GM12874 (cell line): ENCODE measurements around the gene WIPF1.
A peak's percentile ranks its signal among the peaks of the same experiment; 100 is the strongest.

Source experiments
- TF ChIP-seq, protein P1 (sequence below): IDR thresholded peaks from 2 replicates; pipeline ENCODE4 v1.5.1; 2011; ENCODE audit warnings: low read depth, mild to moderate bottlenecking, control low read depth, low read length, moderate library complexity; ENCODE audit not compliant: insufficient read depth

Gene WIPF1

DNA sequence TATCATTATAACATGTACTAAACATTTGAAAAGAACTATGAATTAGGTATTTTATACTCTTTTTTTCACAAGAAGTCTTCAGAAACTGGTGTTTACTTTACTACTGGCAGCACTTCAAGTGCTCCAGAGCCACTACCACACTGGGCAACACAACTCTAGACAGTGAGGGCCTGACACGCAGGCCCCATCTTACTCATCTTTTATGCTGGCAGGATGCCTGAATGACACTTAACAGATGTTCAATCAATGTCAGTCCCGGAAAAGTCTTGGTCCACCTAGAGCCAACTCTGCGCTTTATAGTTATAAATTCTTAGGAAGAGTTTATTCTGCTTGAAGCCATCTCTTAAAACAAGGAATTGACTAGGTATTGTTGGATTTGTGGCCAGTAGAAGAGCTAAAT is 8.7 kb upstream of the WIPF1 start:
- TF ChIP-seq, protein P1, sequence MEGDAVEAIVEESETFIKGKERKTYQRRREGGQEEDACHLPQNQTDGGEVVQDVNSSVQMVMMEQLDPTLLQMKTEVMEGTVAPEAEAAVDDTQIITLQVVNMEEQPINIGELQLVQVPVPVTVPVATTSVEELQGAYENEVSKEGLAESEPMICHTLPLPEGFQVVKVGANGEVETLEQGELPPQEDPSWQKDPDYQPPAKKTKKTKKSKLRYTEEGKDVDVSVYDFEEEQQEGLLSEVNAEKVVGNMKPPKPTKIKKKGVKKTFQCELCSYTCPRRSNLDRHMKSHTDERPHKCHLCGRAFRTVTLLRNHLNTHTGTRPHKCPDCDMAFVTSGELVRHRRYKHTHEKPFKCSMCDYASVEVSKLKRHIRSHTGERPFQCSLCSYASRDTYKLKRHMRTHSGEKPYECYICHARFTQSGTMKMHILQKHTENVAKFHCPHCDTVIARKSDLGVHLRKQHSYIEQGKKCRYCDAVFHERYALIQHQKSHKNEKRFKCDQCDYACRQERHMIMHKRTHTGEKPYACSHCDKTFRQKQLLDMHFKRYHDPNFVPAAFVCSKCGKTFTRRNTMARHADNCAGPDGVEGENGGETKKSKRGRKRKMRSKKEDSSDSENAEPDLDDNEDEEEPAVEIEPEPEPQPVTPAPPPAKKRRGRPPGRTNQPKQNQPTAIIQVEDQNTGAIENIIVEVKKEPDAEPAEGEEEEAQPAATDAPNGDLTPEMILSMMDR, result no peak

DNA sequence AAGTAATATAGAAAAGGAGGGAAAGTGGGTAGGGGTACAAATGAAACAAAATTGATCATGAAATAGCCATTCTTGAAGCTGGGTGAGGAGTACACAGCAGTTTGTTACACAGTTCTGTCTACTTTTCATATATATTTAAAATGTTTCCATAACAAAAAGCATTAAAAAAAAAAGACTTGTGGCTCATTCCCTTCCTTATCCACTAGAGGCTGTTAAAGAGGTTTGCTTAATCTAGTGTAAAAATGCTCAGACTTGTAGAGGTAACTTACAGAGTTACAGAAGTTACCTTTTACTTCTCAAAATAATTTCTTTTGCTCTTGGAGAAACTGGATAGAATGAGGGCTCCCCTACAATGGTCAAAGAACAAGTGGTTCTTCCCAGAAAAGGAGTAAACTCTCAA is 8.1 kb upstream of the WIPF1 start:
- TF ChIP-seq, protein P1, result peak; percentile 46; the same call in 1 of the 2 replicates

DNA sequence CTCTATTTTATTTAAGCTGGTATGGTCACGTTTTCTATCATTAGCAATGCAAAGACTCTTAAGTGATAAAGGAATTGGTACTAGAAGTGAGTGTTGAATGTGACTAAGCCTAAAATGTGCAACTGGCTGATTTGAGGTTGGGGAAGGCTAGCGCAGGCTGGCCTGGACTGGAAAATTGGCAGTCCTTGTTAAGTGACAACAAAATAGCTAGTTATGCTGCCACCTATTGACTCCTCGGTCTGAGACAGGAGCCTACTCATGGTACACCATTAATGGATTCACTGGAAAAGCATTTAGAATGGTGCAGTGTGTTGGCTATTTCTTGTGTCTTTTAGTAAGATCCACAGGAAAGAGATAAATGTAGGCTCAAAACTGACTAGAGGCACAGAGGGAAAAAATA is 5.7 kb upstream of the WIPF1 start:
- TF ChIP-seq, protein P1, result peak; percentile 61

DNA sequence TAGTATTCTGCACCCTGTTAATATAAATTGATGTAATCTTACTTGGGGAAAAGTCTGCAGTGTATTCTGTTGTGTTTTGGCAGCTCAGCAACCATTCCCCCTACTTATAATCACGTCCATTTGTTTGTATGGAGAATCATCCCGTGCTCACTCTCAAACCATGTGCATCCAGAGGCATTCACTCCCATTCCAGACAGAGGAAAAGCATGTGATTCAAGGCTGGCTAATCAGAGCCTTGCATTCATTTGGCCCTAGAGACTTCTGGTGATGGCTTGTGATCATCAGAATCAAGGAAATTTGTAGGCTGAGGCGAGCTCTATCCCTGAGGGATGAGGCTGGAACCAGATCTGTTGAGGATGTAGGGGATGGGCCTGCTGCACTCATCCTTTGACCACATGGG is 5.1 kb upstream of the WIPF1 start:
- TF ChIP-seq, protein P1, result no peak

DNA sequence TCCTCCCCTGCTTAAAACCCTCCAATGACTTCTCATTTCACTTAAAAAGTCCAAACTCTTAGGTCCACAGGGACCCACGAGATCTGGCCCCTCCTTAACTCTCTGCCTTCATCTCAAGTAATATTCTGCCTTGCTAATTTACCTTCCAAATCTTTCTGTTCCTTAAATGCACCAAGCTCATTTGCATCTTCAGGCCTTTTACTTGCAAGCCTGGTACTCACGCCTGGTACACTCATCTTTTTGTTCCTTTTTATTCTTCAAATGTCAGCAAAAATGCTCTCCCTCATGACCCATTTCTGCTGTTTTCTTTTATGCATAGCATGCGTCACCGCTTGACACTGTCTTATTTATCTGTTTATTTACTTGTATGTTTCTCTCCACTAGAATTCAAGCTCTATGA is 2.7 kb upstream of the WIPF1 start:
- TF ChIP-seq, protein P1, result no peak

DNA sequence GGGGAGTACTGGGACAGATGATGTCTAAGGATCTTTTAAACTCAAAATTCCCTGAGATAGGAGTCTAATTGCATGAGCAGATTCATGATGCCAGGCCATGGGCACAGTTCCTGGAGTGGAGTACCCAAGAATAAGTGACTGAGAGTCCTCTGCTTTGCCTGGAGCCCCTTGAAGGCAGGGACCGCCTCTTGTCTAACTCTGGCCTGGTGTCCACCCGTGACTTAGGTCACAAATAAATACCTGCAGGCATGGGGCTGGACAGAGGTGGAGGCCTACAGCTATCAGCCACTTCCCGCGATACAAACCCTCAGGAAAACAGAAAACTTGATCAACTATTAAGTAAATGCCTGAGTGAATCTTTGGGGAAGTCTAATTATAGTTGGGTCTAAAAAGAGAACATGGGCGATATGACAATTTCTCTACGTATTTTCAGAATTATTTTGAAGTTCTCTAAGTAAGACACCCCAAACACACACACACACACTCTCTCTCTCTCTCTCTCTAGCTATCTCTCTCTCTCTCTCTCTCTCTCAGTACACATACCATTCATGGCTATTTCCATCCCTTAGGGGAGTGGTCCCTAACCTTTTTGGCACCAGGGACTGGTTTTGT is 1.8 kb upstream of the WIPF1 start:
- TF ChIP-seq, protein P1, result no peak

DNA sequence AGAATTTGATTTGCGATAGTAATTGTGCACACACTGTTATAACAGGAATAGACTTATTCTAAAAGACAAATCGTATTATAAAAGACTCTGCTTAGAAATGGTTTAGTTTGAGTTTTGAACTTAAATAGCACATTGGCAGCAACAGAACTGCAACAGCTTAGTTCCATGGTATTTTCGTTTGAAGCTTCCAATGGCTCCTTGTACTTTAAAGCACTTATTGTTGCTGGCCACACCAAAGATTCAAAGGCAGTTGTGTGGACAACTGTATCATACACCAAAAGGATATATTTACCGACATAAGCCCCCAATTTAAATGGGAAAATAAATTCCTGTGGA is 627 bp downstream of the WIPF1 start:
- TF ChIP-seq, protein P1, result no peak

DNA sequence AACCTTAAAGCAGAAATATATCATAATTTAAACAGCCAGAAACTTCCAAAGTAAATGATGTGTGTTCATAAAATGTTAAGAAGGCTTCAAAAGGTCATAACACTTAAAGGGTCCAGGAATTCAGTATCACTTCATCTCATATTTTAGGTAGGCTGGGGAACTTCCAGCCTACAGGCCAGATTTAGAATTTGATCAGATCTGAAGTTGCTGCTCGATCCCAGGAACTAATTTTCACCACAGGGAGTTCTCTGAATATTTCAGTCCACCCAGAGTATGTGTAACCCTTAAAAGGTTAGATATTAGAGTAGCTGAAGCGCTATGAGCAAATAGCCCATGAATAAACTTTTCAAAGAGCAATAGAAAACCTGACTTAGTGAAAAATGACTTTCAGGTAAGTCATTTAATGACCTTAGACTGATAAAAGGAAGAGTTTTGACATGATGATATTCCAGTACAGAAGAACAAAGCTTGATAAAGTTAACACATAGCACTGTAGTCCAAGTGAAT is 1.7 kb downstream of the WIPF1 start:
- TF ChIP-seq, protein P1, result no peak
